Duodenal mucosa (tissue), 2 donors: ENCODE results near the gene ZDHHC11.
"Not testable (repeated sequence)": the region's sequence is repeated elsewhere in the genome, so short reads cannot be mapped to it uniquely, and the experiment has no call there.

ENCODE experiments used
- H3K27ac ChIP-seq: one replicate; pipeline ENCODE4 v1.7.0; 2013; ENCODE audit warnings: low read depth, low read length
- H3K27me3 ChIP-seq, 2 donors: one replicate each; pipeline ENCODE4 v1.7.0; 2013; ENCODE audit warnings: low read length in 2 of 2, control low read depth in 1 of 2; ENCODE audit not compliant: insufficient read depth in 2 of 2, control insufficient read depth in 1 of 2
- H3K36me3 ChIP-seq, 2 donors: one replicate each; pipeline ENCODE4 v1.7.0; 2013; ENCODE audit warnings: low read length in 2 of 2, control low read depth in 1 of 2; ENCODE audit not compliant: insufficient read depth in 2 of 2, control insufficient read depth in 1 of 2
- H3K4me1 ChIP-seq, 2 donors: one replicate each; pipeline ENCODE4 v1.7.0; 2013; ENCODE audit warnings: low read length in 2 of 2, control low read depth in 1 of 2; ENCODE audit not compliant: insufficient read depth in 2 of 2, control insufficient read depth in 1 of 2
- H3K4me3 ChIP-seq, 2 donors: one replicate each; pipeline ENCODE4 v1.7.0; 2013; ENCODE audit warnings: low read length in 2 of 2, low read depth in 1 of 2
- H3K9ac ChIP-seq, 2 donors: one replicate each; pipeline ENCODE4 v1.7.0; 2013; ENCODE audit warnings: low read length in 2 of 2, low read depth in 1 of 2
- H3K9me3 ChIP-seq, 2 donors: one replicate each; pipeline ENCODE4 v1.7.0; 2013; ENCODE audit warnings: low read length in 2 of 2, control low read depth in 1 of 2; ENCODE audit not compliant: control insufficient read depth in 1 of 2

Gene ZDHHC11

DNA sequence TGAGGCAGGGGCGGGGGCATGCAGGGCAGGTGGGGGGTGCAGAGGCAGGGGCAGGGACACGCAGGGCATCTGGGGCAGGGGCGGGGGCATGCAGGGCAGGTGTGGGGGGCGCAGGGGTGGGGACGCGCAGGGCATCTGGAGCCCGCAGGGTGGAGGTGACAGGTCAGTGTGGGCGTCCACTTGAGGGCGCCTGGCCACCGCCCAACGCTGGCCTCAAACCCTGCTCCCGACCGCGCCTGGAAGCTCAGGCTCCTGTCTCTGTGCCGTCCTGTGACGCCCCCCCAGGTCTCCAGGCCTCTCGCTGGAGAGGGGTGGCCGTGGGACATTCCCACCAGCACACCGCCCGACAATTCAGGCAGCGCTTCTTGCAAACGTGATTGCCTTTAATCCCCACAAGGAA, 6.9 kb downstream of the ZDHHC11 start:
- not testable (repeated sequence) for H3K27me3 ChIP-seq, H3K4me1 ChIP-seq, H3K9me3 ChIP-seq, H3K36me3 ChIP-seq, H3K9ac ChIP-seq, H3K27ac ChIP-seq, H3K4me3 ChIP-seq

DNA sequence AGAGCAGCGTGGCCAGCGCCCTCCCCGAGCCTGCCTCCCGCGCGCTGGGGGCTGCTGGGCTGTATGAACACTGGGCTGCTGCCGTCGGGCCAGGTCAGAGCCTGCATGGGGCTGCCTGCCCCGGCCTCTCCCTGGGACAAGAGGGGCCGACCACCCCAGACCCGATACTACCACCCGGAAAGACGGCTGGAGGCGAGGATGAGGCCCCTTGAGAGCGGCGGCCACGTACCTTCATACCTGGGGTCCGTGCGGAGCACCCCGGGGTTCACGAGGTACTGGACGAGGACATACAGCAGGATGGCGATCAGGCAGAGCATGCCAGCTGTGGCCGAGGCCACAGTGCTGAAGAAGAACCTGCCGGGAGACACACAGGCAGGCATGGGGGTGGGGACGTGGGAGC, 7.4 kb downstream of the ZDHHC11 start:
- not testable (repeated sequence) for H3K4me1 ChIP-seq, H3K36me3 ChIP-seq, H3K9ac ChIP-seq, H3K4me3 ChIP-seq, H3K9me3 ChIP-seq, H3K27ac ChIP-seq, H3K27me3 ChIP-seq

GRCh38 chr5:842402-843221, 8.2 kb downstream of the ZDHHC11 start:
- H3K4me3 ChIP-seq, H3K9ac ChIP-seq, H3K27ac ChIP-seq, H3K4me1 ChIP-seq, H3K9me3 ChIP-seq, H3K27me3 ChIP-seq, H3K36me3 ChIP-seq: not testable (repeated sequence)

- H3K36me3 ChIP-seq, H3K4me3 ChIP-seq, H3K27ac ChIP-seq, H3K9ac ChIP-seq, H3K4me1 ChIP-seq, H3K27me3 ChIP-seq, H3K9me3 ChIP-seq: not testable (repeated sequence)
Measured at GRCh38 chr5:841531-842401, 9.0 kb downstream of the ZDHHC11 start.

GRCh38 chr5:840974-841435, 9.8 kb downstream of the ZDHHC11 start:
- not testable (repeated sequence) for H3K9ac ChIP-seq, H3K4me3 ChIP-seq, H3K4me1 ChIP-seq, H3K27ac ChIP-seq, H3K27me3 ChIP-seq, H3K36me3 ChIP-seq, H3K9me3 ChIP-seq

DNA sequence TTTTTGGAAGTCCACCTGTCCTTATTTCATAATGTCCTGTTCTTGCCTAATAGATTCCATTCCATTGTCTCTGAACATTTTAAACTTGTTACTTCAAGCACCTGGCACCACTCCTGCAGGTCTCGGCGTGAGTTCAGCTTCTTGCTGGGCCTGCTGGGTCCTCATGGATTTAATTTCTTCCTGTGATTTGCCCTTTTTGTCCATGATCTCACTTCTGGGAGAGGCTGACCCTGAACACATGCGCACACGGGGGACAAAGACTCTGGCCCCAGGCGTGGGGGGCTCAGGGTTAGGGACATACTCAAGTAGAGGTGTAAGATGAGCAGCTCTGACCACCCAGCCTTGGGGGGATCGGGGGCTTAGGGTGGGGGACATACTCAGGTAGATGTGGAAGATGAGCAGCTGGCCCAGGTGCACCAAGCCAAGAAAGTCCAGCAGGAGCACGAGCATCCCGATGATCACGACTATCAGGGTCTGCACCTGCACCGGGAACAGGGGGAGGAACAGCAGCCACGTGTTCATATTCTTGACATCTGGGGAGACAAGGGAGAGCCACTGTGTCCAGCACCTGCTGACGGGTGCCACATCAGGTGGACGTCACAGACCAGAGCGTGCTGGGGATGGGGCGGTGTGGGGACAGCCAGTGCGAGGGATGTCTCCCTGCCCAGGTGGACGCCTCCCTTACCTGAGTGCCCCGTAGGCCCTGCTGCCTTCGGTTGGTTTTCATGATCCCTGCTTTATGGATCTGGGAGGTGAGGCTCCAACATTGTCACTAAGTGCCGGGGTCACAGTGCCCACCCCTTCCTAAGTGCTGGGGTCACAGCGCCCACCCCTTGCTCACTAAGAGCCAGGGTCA, 10.4 kb downstream of the ZDHHC11 start:
- not testable (repeated sequence) for H3K4me1 ChIP-seq, H3K27ac ChIP-seq, H3K27me3 ChIP-seq, H3K9ac ChIP-seq, H3K9me3 ChIP-seq, H3K36me3 ChIP-seq, H3K4me3 ChIP-seq

- H3K4me1 ChIP-seq, H3K9ac ChIP-seq, H3K9me3 ChIP-seq, H3K36me3 ChIP-seq, H3K27me3 ChIP-seq, H3K27ac ChIP-seq, H3K4me3 ChIP-seq: not testable (repeated sequence)
Measured at GRCh38 chr5:838431-838851, 12.3 kb downstream of the ZDHHC11 start.

DNA sequence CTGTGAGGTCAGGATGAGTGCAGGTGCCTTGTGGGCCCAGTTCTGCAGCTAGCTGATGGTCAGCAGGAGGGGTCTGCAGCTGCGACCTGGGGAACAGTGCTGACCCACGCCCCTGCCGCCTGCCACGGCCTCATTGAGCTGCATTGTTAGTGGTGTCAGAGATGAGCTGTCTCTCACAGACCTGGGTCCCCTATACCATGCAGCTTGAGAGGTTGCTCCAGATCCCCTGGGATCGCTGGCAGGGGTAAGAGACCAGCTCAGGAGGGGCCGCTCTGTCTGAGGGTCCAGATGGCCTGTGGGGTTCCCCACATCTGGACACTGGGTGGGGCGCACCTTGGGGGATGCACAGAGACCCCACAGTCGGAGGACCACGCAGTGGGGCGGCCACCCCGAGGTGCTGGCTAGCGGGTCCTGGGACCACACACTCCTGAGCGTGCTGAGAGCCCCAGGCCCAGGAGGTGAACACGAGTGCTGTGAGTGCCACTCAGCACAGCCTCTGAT, 13.1 kb downstream of the ZDHHC11 start:
- not testable (repeated sequence) for H3K9ac ChIP-seq, H3K4me3 ChIP-seq, H3K27ac ChIP-seq, H3K27me3 ChIP-seq, H3K9me3 ChIP-seq, H3K36me3 ChIP-seq, H3K4me1 ChIP-seq

GRCh38 chr5:835933-836612, 14.7 kb downstream of the ZDHHC11 start:
- not testable (repeated sequence) for H3K36me3 ChIP-seq, H3K4me3 ChIP-seq, H3K27me3 ChIP-seq, H3K9me3 ChIP-seq, H3K4me1 ChIP-seq, H3K27ac ChIP-seq, H3K9ac ChIP-seq
